ENCODE data around the gene HCRTR1. TPM values are rescaled to one million over a fixed set of nuclear protein-coding genes. Genes with fewer than 3 reads are reported as not detected.

The HCRTR1 gene
- total RNA-seq, 3 donors from 2014 or later = not detected

- no peaks in the 10 kb centered on the region for H3K27me3 ChIP-seq
- TF ChIP-seq, protein P1, sequence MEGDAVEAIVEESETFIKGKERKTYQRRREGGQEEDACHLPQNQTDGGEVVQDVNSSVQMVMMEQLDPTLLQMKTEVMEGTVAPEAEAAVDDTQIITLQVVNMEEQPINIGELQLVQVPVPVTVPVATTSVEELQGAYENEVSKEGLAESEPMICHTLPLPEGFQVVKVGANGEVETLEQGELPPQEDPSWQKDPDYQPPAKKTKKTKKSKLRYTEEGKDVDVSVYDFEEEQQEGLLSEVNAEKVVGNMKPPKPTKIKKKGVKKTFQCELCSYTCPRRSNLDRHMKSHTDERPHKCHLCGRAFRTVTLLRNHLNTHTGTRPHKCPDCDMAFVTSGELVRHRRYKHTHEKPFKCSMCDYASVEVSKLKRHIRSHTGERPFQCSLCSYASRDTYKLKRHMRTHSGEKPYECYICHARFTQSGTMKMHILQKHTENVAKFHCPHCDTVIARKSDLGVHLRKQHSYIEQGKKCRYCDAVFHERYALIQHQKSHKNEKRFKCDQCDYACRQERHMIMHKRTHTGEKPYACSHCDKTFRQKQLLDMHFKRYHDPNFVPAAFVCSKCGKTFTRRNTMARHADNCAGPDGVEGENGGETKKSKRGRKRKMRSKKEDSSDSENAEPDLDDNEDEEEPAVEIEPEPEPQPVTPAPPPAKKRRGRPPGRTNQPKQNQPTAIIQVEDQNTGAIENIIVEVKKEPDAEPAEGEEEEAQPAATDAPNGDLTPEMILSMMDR (IDR thresholded peaks at IDR 0.05) = no peak
- TF ChIP-seq POLR2A (IDR thresholded peaks at IDR 0.05) = no peak
- H3K9me3 ChIP-seq = no peaks in the 10 kb centered on the region
- no peak overlapping the region for H3K4me3 ChIP-seq
- peaks cover 10 to 27% of the 10 kb centered on the region in 2 donors for H3K4me1 ChIP-seq
- no peaks in the 10 kb centered on the region for H3K36me3 ChIP-seq
- peak overlapping the region; percentile 93 to 94 for H3K27ac ChIP-seq
- DNase-seq (ENCODE audit: low spot score in 2 of 2) = peak in 1 of 2 donors; percentile 16
- intact Hi-C loops (cut with DNase I; ENCODE audit: low total_unique reads) = no loop called here
Measured at GRCh38 chr1:31573261-31573660, 44.2 kb upstream of the HCRTR1 start.

DNA sequence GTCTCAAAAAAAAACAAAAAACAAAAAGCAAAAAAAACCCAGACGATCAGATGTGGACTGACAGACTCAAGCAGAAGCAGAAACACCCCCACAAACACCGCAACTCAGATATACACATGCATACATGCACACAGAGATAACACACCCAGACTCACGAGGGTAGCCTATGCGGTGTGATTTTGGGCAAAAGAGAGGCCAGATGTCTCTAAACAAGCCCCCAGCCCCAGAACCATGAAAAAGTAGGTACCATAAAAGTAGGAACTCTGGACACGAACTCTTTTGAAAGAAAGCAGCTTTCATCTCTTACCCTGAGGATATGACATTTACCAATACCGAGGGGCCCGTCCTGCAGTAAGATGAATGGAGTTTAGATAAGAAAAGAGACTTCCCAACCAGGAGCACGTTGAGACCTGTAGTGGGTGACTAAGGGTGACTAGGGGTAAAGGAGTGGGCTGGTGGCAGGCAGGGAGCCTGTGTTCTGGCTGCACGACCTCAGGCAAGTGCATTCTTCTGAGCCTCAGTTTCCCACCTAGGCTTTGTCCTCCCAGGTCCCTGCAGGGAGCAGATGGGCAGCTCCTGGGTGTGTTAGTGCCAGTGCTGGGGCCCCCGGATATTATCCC, 42.6 kb upstream of the HCRTR1 start:
- peak overlapping the region; percentile 93 to 94 for H3K27ac ChIP-seq
- intact Hi-C loops (cut with DNase I; ENCODE audit: low total_unique reads) = no loop called here
- H3K27me3 ChIP-seq = no peaks in the 10 kb centered on the region
- H3K9me3 ChIP-seq = no peaks in the 10 kb centered on the region
- TF ChIP-seq POLR2A (IDR thresholded peaks at IDR 0.05) (no peak), POLR2AphosphoS5 (IDR thresholded peaks at IDR 0.05) (no peak)
- TF ChIP-seq, protein P1 (IDR thresholded peaks at IDR 0.05) = no peak
- H3K4me1 ChIP-seq = peaks cover 10 to 27% of the 10 kb centered on the region in 2 donors
- no peak for DNase-seq (ENCODE audit: low spot score in 2 of 2)
- peak overlapping the region in 1 of 3 donors; percentile 4 for H3K4me3 ChIP-seq
- H3K36me3 ChIP-seq = no peaks in the 10 kb centered on the region

GRCh38 chr1:31575369-31576140, 41.9 kb upstream of the HCRTR1 start:
- Histone ChIP-seq H3K4me3 (peak overlapping the region; percentile 52 to 83 (median 72)), H3K36me3 (no peaks in the 10 kb centered on the region), H3K4me1 (peaks cover 10 to 27% of the 10 kb centered on the region in 2 donors), H3K9me3 (no peaks in the 10 kb centered on the region), H3K27me3 (no peaks in the 10 kb centered on the region), H3K27ac (peak overlapping the region; percentile 93 to 94)
- peak; percentile 35 to 62 (median 61) for TF ChIP-seq POLR2AphosphoS5 (IDR thresholded peaks at IDR 0.05)
- TF ChIP-seq, protein P1 (IDR thresholded peaks at IDR 0.05) = no peak
- no peak for TF ChIP-seq POLR2A (IDR thresholded peaks at IDR 0.05)
- peak; percentile 85 to 95 for DNase-seq (ENCODE audit: low spot score in 2 of 2)
- intact Hi-C loops (cut with DNase I; ENCODE audit: low total_unique reads) = no loop called here

GRCh38 chr1:31576201-31576669, 41.3 kb upstream of the HCRTR1 start, which contains the start of gene TINAGL1:
Gene TINAGL1, plus strand, starts transcription at chr1:31576515. Its CDS starts 634 bp downstream, at chr1:31577149.
- peak; percentile 69 to 93 for DNase-seq (ENCODE audit: low spot score in 2 of 2)
- H3K4me1 ChIP-seq = peaks cover 10 to 27% of the 10 kb centered on the region in 2 donors
- H3K27ac ChIP-seq = peak within 1 kb of the TSS; percentile 93 to 94
- intact Hi-C loops (cut with DNase I; ENCODE audit: low total_unique reads) = no loop called here
- no peaks in the 10 kb centered on the region for H3K27me3 ChIP-seq
- TF ChIP-seq POLR2AphosphoS5 (IDR thresholded peaks at IDR 0.05) (peak; percentile 43 to 86 (median 48)), POLR2A (IDR thresholded peaks at IDR 0.05) (peak; percentile 53)
- TF ChIP-seq, protein P1 (IDR thresholded peaks at IDR 0.05) = no peak
- H3K4me3 ChIP-seq = peak within 1 kb of the TSS; percentile 52 to 83 (median 72)
- no peaks in the 10 kb centered on the region for H3K9me3 ChIP-seq
- H3K36me3 ChIP-seq = no peaks in the 10 kb centered on the region

Data from breast epithelium (tissue), 4 donors.